Subcutaneous adipose tissue (tissue), 4 donors: ENCODE data around the gene AP4B1. TPM values are rescaled to one million over a fixed set of nuclear protein-coding genes. Genes with fewer than 3 reads are reported as not detected.

Source experiments
- total RNA-seq, 4 donors: library from RNA; depleted of rRNA; stranded (reverse); fragments of >200 nt; gene quantifications; one replicate each; pipeline ENCODE4 v1.1.0, GENCODE V29; 2016
- TF ChIP-seq, protein P1 (sequence below): fragments of 450-650 bp; IDR thresholded peaks from one replicate; pipeline ENCODE4 v1.5.1; 2016; ENCODE audit warnings: low read depth, mild to moderate bottlenecking, control low read depth, antibody characterized with exemption, moderate library complexity

AP4B1 gene
- total RNA-seq, 4 donors from 2014 or later = 9.0 to 19.9 (median 13.1) TPM

GRCh38 chr1:113913887-113914664 lies 9.5 kb upstream of the AP4B1 start:
- TF ChIP-seq, protein P1, sequence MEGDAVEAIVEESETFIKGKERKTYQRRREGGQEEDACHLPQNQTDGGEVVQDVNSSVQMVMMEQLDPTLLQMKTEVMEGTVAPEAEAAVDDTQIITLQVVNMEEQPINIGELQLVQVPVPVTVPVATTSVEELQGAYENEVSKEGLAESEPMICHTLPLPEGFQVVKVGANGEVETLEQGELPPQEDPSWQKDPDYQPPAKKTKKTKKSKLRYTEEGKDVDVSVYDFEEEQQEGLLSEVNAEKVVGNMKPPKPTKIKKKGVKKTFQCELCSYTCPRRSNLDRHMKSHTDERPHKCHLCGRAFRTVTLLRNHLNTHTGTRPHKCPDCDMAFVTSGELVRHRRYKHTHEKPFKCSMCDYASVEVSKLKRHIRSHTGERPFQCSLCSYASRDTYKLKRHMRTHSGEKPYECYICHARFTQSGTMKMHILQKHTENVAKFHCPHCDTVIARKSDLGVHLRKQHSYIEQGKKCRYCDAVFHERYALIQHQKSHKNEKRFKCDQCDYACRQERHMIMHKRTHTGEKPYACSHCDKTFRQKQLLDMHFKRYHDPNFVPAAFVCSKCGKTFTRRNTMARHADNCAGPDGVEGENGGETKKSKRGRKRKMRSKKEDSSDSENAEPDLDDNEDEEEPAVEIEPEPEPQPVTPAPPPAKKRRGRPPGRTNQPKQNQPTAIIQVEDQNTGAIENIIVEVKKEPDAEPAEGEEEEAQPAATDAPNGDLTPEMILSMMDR = no peak

GRCh38 chr1:113913312-113913668 lies 8.7 kb upstream of the AP4B1 start:
- TF ChIP-seq, protein P1 = no peak

GRCh38 chr1:113912594-113913311 lies 8.2 kb upstream of the AP4B1 start:
- TF ChIP-seq, protein P1 = no peak

DNA sequence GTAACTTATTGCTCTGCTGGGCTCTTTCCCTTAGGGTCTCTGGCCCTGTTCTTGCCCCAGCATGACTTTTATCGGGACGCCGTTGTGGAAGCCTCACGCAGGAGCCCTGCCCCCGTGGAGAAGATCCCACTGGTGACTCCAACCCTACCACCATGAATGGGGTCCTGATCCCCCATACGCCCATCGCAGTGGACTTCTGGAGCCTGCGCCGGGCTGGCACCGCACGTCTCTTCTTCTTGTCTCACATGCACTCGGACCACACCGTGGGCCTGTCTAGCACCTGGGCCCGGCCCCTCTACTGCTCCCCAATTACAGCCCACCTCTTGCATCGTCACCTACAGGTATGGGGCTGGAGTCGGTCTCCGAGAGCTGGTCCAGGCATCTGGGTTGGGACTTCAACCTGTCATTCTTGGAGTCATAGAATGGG lies 849 bp upstream of the AP4B1 start:
- TF ChIP-seq, protein P1 = no peak

DNA sequence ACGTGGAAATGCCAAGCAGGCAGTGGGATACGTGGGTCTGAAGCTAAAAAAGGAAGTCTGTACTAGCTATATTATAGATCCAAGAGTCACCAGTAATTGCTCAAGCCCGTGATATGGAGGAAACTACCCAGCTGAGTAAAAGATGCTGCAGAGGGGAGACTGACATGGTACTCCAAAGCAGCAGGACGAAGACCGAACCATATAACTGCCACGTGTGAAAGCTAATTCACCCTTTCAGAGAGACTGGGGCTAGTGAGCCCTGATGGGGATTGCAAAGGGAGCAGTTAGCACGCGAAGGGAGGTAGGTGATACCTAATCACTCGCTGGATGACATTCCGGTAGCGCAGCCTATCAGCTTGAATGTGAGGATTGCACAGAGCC lies 316 bp downstream of the AP4B1 start:
- TF ChIP-seq, protein P1 = no peak

GRCh38 chr1:113903501-113904292 lies 902 bp downstream of the AP4B1 start:
- TF ChIP-seq, protein P1 = no peak

- TF ChIP-seq, protein P1 = no peak
Observed at GRCh38 chr1:113901191-113901590, 3.4 kb downstream of the AP4B1 start.
